Mammary epithelial cell (primary cell): ENCODE data around the gene NFAT5.

Experiments
- CTCF ChIP-seq, 2 donors: IDR thresholded peaks in 1 of 2; conservative IDR thresholded peaks in 1 of 2; 2 replicates each; pipeline ENCODE4 v1.5.1; 2011 to 2012; ENCODE audit warnings: inconsistent platforms in 2 of 2, low read length in 2 of 2, mild to moderate bottlenecking in 2 of 2, control low read depth in 1 of 2, low read depth in 1 of 2; ENCODE audit not compliant: insufficient read depth in 1 of 2; ENCODE audit errors: extremely low read depth in 1 of 2
- EZH2 ChIP-seq: IDR thresholded peaks from 2 replicates; pipeline ENCODE4 v1.6.1; 2012; ENCODE audit warnings: low read length, inconsistent platforms, borderline replicate concordance

GRCh38 chr16:69595127-69596036 lies 29.6 kb downstream of the NFAT5 start:
- TF ChIP-seq CTCF (conservative IDR thresholded peaks at IDR 0.05 in 1 of 2, IDR thresholded peaks at IDR 0.05 in 1 of 2; ENCODE audit: extremely low read depth in 1 of 2, insufficient read depth in 1 of 2, low read depth in 1 of 2, low read length in 2 of 2) (no peak), EZH2 (no peak)
